CD4-positive, alpha-beta T cell treated with Interleukin-15 for 4 hours (primary cell): ENCODE results near the gene RIPK4.
"Not testable (repeated sequence)": the region's sequence is repeated elsewhere in the genome, so short reads cannot be mapped to it uniquely, and the experiment has no call there.

Experiments
- DNase-seq: peaks from one replicate; pipeline ENCODE4 v3.0.0-alpha.2; 2020; ENCODE audit warnings: low spot score

The RIPK4 gene

DNA sequence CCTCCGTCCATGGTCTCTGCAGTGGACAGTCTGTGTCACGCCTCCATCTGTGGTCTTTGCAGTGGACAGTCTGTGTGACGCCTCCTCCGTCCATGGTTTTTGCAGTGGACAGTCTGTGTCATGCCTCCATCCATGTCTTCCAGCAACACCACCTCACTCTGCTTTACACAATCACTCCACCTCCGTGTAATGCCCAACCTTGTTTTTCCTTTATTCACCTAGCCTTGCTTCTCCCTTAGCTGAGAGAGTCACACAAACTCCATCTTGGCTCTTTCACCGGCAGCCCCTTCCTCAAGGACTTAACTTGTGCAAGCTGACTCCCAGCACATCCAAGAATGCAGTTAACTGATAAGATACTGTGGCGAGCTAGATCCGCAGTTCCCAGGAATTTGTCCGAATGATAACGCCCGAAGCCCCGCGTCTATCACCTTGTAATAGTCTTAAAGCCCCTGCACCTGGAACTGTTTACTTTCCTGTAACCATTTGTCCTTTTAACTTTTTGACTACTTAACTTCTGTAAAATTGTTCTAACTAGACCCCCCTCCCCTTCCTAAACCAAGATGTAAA is 52.5 kb downstream of the RIPK4 start:
- not testable (repeated sequence) for DNase-seq

DNA sequence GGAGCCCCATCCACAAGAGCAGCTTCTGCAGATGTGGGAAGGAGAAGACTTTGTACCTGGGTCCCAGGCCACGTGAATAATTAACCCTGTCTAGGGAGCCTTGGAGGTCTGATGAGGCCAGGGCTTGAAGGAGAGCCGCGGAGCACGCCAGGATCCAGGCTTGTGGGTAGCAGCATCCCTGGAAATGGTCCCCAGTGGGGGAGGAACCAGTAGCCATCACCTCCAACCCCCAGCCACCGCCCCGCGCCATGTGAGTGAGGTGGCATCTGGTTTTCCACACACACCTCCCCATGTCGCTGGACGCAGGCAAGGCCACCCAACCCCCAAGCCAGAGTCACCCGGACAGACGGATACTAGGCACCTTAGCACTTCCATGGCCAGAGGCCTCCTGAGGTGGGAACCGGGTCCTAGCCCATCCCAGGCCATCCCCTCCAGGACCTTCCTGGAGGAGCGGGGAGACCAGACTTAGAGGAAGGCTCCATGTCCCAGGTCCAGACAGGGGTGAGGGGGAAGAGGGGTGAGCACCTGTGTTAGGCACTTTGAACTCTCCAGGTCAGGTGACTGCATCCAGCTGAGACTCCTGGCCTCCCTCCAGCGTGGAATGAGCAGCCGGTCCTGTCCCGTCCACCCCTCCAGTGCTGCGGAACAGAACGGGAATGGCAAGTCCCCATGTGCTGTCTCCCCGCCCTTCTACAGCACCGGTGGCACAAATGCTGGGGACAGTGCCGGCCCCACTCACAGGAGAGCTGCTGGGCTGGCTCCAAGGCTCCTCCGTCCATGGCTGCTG is 53.2 kb downstream of the RIPK4 start:
- no peak for DNase-seq

DNA sequence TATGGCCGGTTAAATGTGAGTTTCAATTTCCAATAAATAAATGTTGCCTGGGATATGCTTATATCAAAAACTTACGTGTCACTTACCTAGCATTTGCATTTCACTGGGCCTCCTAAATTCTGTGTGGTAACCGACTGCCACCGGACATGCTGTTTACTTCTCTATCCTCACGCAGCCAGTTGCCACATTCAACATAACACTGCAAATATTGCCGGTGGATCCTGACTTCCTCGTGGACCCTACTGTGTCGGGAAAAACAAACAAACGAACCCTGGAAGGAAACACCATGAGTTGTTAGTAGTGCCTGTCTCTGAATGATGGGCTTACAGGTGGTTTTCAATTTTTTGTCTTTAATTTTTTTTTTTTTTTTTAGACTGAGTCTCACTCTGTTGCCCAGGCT is 54.1 kb downstream of the RIPK4 start:
- no peak for DNase-seq

DNA sequence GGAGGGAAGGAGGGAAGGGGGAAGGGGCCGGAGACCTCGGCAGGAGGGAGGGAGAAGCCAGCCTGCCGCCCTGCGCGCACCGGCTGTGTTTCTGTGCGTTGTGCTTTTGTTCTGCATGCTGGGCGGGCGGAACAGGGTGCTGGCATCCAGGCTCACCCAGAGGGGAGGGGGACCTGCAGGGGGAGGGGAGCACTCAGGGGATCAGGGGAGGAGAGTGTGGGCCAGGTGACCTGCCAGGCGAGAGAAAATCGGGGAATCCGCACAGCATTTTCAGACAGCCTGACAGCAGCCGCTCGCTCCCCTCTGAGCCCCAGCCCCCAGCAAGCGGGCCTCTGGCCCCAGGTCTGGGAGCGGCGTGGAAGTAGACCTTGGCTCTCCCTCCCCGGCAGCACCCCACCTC is 54.7 kb downstream of the RIPK4 start:
- DNase-seq = no peak

DNA sequence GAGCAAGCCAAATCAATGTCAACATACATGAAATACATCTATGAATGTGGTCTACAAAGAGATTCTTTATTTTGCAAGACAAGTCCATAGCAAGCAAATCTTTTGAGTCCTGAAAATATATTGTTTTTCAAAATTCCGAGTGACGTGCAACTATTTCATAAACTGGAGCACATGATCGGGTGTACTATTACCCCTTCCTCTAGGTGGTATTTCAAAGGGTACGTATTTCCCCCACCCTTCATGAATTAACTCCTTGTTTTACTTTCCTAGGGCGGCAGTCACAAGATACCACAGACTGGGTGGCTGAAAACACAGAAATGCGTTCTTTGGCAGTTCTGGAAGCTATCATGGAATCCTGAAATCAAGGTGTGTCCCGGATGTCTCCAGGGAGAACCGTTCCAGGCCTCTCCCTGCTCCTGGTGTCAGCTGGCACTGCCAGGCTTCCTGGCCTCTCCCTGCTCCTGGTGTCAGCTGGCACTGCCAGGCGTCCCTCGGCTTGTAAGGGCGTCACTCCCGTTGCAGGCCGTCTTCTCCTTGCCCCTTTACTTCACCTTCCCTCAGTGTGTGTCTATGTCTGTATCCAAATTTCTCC is 55.3 kb downstream of the RIPK4 start:
- DNase-seq = no peak

DNA sequence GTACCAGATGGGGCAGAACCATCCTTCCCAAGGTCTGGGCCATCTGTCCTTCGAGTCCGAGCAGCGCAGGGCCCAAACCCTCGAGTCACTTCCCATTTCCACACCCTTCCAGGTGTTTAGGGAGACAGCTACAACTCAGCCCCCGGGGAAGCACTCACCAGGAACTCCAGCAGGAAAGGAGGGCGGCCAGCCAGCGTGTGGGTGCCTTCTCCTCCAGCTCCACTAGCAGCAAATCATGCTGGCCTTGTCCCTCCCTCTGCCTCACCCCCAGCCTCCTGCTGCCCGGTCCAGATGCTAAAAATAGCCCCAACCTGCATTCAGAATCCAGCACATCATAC is 56.1 kb downstream of the RIPK4 start:
- DNase-seq = no peak

DNA sequence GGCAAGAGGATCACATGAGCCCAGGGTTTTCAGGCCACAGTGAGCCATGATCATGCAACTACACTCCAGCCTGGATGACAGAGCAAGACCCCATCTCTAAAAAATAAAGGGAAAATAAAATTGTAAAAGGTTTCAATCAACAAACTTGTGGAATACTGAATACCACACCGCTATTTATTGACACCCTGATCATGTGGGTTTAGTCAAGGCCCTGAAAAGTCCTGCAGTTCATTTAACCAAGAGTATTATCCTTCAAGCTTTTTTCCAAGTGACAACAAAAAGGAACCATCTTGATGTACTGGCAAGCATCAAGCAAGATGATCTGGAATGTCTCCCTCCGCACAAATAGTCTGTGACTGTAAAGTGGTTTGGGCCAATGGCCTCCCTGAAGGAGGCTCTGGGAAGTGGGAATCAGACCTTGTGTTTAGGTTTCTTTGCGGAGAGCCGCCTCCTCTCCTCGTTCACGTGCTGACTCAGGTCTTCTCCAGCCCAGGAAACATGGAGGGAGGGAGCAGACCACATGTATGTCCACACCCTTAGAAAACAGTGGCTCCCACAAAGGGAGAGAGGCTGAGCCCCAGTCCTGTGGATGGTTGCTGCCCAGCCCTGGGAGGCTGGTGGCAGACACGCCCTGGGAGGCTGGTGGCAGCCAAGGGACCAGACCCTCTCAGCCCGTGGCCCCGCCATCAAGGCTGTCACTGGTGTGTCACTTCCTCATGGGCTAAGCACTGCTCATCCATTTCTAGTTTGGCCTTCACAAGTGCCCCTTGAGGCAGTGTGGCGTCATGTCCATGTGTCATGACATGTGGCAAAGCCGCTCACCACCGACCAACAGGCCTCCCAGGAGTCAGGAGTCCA is 56.7 kb downstream of the RIPK4 start:
- DNase-seq = no peak

DNA sequence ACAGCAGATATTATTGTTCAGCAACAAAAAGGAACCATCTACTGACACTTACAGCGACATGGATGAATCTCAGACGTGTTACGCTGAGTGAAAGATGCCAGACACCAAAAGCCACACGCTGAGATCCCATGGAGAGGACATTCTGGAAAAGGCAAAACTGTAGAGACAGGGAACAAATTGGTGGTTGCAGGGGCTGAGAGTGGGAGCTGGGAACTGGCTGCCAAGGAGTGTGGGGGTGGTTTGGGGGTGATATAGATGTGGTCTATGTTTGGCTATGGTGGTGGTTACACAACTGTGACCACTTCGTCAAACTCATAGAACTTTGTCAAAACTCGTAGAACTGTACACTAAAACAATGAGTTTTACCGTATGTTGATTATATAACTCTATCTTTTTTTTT is 57.7 kb downstream of the RIPK4 start:
- DNase-seq = no peak

DNA sequence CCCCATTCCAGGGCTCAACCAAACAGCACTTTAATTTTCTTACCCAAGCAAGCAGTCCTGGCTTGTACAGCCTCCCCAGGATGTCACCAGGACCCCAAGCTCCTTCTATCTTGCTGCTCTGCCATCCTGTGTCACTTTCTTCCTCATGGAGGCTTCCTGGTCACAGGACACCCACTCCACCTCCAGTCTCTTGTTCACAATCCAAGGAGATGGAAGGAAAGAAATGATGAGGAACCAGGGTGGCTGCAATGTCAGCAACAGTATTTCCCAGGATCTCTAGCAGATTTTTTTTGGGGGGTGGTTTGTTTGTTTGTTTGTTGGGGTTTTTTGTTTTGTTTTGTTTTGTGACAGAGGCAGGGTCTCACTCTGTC is 58.9 kb downstream of the RIPK4 start:
- DNase-seq = no peak

DNA sequence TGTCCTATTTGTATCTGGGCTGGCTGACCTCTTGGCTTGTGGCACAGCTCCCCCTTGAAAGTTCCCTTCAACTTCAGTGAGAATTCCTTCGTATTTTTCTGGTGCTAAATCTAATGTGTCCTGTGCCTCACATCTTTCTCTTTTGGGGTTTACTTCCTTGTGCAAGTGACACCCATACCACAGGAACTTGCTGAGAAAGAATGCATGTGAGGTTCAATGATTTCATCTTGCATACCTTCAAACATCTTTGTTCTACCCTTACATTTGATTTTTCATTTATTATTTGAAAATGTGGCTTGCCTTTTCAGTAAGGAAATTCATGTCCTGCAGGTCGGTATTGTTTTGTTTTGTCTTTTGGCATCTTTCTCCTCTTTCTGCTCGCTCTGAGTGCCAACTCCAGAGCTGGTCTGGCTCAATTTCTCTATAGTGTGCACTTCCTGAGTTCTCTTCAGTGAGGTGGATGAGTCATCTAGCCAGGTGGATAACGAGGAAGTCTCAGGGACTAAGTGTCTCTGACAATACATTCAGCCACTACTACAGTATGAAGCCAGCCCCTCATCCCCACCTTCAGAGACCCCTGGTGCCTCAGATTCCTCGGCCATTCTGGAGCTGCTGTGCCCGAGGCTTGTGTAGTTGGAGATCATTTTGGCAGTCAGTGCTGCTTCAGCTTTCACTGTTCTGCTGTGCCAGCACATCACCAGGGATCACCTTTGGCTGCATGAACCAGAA is 59.5 kb downstream of the RIPK4 start:
- no peak for DNase-seq

DNA sequence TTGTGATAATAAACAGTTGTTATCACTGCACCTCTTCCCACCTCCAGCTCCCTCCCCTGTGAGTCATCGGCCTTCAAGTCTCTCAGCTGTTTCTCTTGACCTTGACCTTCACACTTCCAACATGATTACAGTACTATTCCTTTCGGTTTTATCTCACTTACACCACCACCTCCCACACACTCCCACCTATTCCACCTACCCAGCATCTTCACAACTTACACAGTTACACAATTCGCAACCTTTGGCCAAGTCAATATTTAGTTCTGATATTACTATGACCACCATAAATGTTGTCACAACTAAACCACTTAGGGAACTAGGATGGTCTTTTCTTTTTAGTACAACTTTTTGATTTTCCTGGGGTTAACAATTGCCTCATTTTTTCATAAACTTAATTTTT is 60.2 kb downstream of the RIPK4 start:
- DNase-seq = no peak

DNA sequence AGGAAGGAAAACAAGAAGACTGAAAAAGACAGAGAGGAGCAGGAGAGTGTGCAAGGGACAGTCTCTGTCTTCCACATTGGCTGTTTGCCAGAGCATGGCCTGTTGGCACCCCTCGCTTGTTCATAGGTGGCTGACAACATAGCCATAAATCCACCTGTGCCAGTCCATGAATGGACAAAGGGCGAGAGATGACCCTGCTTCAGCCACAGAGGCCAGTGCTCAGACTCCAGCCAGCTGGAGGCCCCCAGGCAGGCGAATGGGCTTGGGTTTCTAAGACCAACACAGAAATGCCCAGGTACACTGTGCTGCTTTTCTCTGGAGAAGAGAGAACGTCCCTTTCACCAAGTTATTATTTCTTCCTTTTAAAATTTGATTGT is 60.6 kb downstream of the RIPK4 start:
- DNase-seq = no peak

DNA sequence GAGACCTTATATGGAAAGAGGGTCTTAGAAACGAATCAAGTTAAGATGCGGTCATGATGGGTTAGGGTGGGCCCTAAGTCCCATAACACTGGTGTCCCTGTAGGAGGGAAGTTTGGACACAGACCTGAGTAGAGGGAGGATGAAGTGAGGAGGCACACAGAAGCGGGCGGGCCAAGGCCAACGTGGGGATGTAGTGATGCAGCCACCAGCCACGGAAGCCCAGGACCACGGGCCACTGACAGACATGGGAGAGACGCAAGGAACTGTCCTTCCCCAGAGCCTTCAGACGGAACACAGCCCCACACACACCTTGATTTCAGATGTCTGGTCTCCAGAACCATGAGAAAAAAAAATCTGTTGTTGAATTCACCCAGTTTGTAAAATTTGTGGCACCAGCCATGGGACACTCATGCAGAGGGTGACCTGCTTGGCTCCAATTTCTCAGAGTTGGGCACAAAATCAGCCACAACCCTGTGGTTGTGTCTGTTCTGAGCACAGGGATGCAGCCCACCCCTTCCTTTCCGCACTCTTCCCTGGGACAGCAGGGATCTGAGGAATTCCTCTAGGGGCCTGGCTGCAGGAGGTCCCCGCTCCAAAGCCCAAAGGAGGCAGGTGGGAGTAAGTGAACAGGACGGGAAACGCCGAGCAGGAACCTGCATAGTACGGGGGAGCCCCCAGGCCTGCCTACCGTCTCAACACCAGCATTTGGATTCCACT is 61.1 kb downstream of the RIPK4 start:
- DNase-seq = no peak

DNA sequence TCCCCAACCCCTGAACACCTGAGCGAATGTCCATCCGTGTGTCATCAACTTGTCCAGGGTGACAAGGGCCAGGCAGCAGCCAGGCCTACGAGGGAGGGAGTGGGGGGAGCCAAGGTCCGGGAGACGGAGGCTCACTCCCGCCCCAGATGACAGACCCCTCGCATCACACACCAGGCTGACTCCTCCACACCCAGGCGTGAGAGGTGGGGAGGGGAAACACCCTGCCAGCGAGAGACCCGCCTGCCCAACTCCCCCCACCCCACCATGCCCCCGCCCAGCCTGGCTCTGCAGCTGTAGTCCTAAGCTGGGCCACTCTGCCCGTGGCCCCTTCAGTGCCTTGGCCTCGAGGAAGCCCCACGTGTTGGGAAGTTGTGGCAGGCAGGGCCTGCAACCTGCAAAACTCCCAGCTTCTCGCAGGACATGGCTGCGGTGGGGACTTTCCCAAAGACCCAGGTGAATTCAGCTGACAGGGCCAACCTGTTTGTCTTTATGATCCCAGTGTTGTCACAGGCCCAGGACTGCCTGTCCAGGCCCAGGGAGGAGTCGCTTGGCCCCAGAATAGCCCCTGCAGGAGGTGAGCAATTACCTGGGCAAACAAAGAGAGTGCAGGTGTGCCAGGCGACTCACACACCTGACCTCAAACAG is 62.9 kb downstream of the RIPK4 start:
- no peak for DNase-seq

DNA sequence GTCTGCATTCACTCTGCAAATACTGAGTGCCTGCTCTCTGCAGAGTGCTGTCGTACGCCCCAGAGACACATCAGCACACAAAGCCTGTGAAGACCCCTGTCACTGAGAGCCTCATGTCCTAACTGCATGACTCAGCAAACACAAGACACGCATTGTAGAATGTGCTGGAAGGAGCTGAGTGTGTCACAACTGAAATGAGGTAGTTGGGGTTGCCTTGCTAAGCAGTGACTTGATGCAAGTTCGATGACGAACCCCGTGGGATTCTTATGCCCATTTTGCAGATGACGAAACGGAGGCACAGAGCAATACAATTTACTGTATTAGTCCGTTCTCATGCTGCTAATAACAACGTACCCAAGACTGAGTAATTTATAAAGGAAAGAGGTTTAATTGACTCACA is 65.1 kb downstream of the RIPK4 start:
- no peak for DNase-seq

DNA sequence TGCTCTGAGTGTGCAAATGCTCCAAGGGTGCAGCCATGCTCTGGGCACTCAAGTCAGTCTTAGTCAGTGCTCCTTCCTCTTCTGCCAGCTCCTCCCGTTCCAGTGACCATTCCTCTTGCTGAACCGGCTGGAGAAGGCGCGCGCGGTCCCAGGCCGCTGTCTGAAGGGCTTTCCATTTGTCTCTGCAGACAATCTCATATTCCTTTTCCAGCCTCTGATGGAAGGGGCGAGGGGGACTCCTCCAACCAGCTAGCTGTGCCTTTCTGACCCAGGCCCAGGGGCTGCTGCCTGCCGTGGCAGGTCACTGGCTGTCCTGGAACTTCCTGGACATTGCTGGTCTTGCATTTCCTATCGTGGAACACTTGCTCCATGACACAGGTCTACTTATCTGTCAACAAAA is 67.5 kb downstream of the RIPK4 start:
- DNase-seq = no peak

DNA sequence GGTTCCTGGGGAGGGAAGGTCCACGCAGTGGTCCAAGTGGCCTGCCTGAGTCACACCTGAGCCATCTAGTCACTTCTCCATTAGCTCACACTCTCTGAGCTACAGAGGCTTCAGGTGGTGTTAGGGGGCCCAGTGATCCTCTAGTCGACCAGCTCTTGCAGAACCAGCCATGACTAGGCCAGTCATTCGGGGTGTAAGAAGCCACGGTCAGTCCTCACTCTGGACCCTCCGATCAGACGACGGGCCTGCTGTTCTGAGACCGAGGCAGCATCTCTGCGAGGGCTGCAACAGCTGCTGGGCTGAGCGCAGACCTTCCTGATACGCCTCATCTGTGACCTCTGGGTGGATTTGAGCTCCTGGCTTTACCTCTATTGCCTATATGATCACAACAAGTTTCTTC is 68.8 kb downstream of the RIPK4 start:
- DNase-seq = no peak

DNA sequence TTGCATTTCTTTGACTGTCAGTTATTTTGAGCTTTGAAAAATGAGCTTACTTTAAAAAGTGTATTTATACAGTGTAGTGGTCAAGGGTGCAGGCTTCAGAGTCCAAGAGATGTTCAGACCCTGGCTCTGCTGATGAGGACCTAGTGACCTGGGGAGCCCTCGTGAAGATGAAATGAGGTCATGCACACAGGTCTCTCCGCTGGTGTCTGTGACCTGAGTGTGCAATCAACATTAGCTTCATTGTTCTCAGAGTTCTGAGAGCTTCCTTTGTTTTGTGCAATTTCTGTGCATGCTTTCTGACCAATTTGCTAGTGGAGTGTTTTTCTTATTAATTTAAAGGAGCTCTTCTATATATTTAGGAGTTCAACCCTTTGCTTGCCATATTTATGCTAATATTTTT is 71.3 kb downstream of the RIPK4 start:
- DNase-seq = no peak

DNA sequence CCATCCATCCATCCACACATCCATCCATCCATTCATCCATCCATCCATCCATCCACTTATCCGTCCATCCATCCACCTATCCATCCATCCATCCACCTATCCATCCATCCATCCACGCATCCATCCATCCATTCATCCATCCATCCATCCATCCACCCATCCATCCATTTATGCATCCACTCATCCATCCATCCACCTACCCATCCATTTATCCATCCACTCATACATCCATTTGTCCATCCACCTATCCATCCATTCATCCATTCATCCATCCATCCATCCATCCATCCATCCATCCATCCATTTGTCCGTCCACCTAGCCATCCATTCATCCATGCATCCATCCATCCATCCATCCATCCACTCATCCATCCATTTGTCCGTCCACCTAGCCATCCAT is 72.8 kb downstream of the RIPK4 start:
- DNase-seq = not testable (repeated sequence)

DNA sequence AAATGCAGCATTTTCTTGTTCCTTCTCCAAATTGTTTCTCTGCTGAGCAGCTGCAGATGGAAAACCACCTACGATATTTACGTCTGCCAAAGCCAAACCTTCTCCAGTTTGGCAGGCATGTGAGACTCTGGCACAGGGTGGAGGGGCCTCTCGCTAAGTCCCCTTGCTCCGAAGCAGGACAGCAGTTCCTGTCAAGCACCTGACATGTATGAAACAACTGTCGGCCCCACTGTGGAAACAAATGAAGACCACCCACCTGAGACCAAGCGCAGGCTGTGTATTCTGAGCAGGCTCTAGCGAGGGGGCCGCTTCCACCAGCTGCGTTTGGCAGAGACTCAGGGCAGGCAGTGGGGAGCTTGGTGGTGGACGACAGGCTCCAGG is 74.7 kb downstream of the RIPK4 start:
- DNase-seq = no peak
